IMR-90 (cell line): ENCODE results near the gene NFIA. TPM values are rescaled to one million over a fixed set of nuclear protein-coding genes. Genes with fewer than 3 reads are reported as not detected.

Experiments
- ATAC-seq: fragments of 200-7000 bp; cut with Tn5 transposase; 2 replicates; pipeline ENCODE4 v1.9.1; 2020; ENCODE audit warnings: low read depth, mild to moderate bottlenecking, moderate library complexity
- BruUV-seq: library from RNA; stranded (reverse); fragments of 400-500 nt; replicated peaks from 2 replicates; lab custom pipeline; 2021; lab: Mats Ljungman, UMichigan
- CTCF ChIA-PET: fragments of 300-600 bp; formaldehyde crosslinking; extraction: SDS; loops from one replicate; lab custom pipeline; 2021; ENCODE audit warnings: antibody characterized with exemption; lab: Yijun Ruan, JAX
- POLR2A ChIA-PET: fragments of 300-600 bp; sonication (Branson Sonifier 250); formaldehyde crosslinking; loops from one replicate; lab custom pipeline; 2022; ENCODE audit warnings: antibody characterized with exemption; ENCODE audit not compliant: unreplicated experiment; lab: Charles Lee
- DNase-seq: peaks from one replicate; pipeline ENCODE4 v3.0.0; 2013
- H2AFZ ChIP-seq: replicated peaks from 2 replicates; pipeline ENCODE3; 2013; ENCODE audit warnings: low read length, mild to moderate bottlenecking; ENCODE audit not compliant: poor library complexity
- H2AK5ac ChIP-seq: 2 replicates; pipeline ENCODE4 v1.6.1; 2013; ENCODE audit warnings: low read depth, low read length, inconsistent platforms
- H2AK9ac ChIP-seq: replicated peaks from 2 replicates; pipeline ENCODE3; 2013; ENCODE audit warnings: mild to moderate bottlenecking, low read depth, low read length, moderate library complexity; ENCODE audit not compliant: poor library complexity
- H2BK120ac ChIP-seq: 2 replicates; pipeline ENCODE4 v1.6.1; 2013; ENCODE audit warnings: low read depth, low read length, inconsistent platforms
- H2BK15ac ChIP-seq: 3 replicates; pipeline ENCODE4 v1.6.1; 2013; ENCODE audit warnings: low read depth, low read length, inconsistent platforms
- H2BK20ac ChIP-seq: 2 replicates; pipeline ENCODE4 v1.6.1; 2013; ENCODE audit warnings: low read depth, mild to moderate bottlenecking, inconsistent platforms, low read length, moderate library complexity
- H2BK5ac ChIP-seq: 2 replicates; pipeline ENCODE4 v1.6.1; 2013; ENCODE audit warnings: mild to moderate bottlenecking, low read depth, low read length, inconsistent platforms; ENCODE audit not compliant: poor library complexity, severe bottlenecking
- H3K14ac ChIP-seq: replicated peaks from 2 replicates; pipeline ENCODE4 v1.6.1; 2013; ENCODE audit warnings: low read depth, low read length, inconsistent platforms
- H3K18ac ChIP-seq: 2 replicates; pipeline ENCODE4 v1.6.1; 2013; ENCODE audit warnings: low read depth, low read length, control low read depth
- H3K23ac ChIP-seq: 2 replicates; pipeline ENCODE4 v1.6.1; 2013; ENCODE audit warnings: low read depth, low read length, inconsistent platforms
- H3K27ac ChIP-seq: 2 replicates; pipeline ENCODE4 v1.5.1; 2013; ENCODE audit warnings: mild to moderate bottlenecking, control low read depth, low read length; ENCODE audit not compliant: insufficient read depth
- H3K27me3 ChIP-seq: 2 replicates; pipeline ENCODE4 v1.6.1; 2013; ENCODE audit warnings: low read length; ENCODE audit not compliant: control insufficient read depth, insufficient read depth
- H3K36me3 ChIP-seq: 2 replicates; pipeline ENCODE4 v1.6.1; 2013; ENCODE audit warnings: low read length, mixed read lengths; ENCODE audit not compliant: control insufficient read depth, insufficient read depth
- H3K4ac ChIP-seq: 2 replicates; pipeline ENCODE4 v1.6.1; 2013; ENCODE audit warnings: low read depth, low read length, inconsistent platforms
- H3K4me1 ChIP-seq: 2 replicates; pipeline ENCODE4 v1.6.1; 2013; ENCODE audit warnings: low read length, mixed read lengths; ENCODE audit not compliant: control insufficient read depth, insufficient read depth
- H3K4me2 ChIP-seq: 2 replicates; pipeline ENCODE4 v1.6.1; 2013; ENCODE audit warnings: low read depth, mild to moderate bottlenecking, control low read depth, low read length, moderate library complexity
- H3K4me3 ChIP-seq: 2 replicates; pipeline ENCODE4 v1.5.1; 2013; ENCODE audit warnings: low read depth, mild to moderate bottlenecking, control low read depth, low read length, moderate library complexity; ENCODE audit not compliant: insufficient read depth
- H3K56ac ChIP-seq: 2 replicates; pipeline ENCODE4 v1.6.1; 2013; ENCODE audit warnings: low read length, inconsistent platforms; ENCODE audit not compliant: insufficient read depth; ENCODE audit errors: extremely low read depth
- H3K79me1 ChIP-seq, 2 experiments: 2 replicates each; pipeline ENCODE4 v1.6.1; 2013; ENCODE audit warnings: low read length in 2 of 2, inconsistent platforms in 1 of 2, low read depth in 1 of 2
- H3K9ac ChIP-seq: 2 replicates; pipeline ENCODE4 v1.6.1; 2013; ENCODE audit warnings: low read depth, low read length, control low read depth
- H3K9me1 ChIP-seq: 2 replicates; pipeline ENCODE4 v1.6.1; 2013; ENCODE audit warnings: low read length, inconsistent platforms; ENCODE audit not compliant: insufficient read depth
- H3K9me3 ChIP-seq: 2 replicates; pipeline ENCODE4 v1.6.1; 2013; ENCODE audit warnings: low read length; ENCODE audit not compliant: control insufficient read depth, insufficient read depth
- H4K20me1 ChIP-seq: 2 replicates; pipeline ENCODE4 v1.6.1; 2013; ENCODE audit warnings: low read length, inconsistent platforms; ENCODE audit not compliant: insufficient read depth
- H4K5ac ChIP-seq: 2 replicates; pipeline ENCODE4 v1.6.1; 2013; ENCODE audit warnings: mild to moderate bottlenecking, low read depth, low read length, control low read depth
- H4K8ac ChIP-seq, 2 experiments: 2 replicates each; pipeline ENCODE4 v1.6.1; 2013; ENCODE audit warnings: low read depth in 2 of 2, low read length in 2 of 2, control low read depth in 1 of 2, inconsistent platforms in 1 of 2
- H4K91ac ChIP-seq: 2 replicates; pipeline ENCODE4 v1.6.1; 2013; ENCODE audit warnings: low read depth, low read length, inconsistent platforms; ENCODE audit not compliant: insufficient read depth
- BHLHE40 ChIP-seq: fragments of 150-350 bp; IDR thresholded peaks from 2 replicates; pipeline ENCODE4 v1.6.1; 2016; ENCODE audit warnings: mild to moderate bottlenecking, low read depth, low read length
- CEBPB ChIP-seq: IDR thresholded peaks from 2 replicates; pipeline ENCODE4 v1.6.1; 2012; ENCODE audit warnings: low read depth, low read length, improper control_type of control experiment
- CHD1 ChIP-seq: IDR thresholded peaks from 2 replicates; pipeline ENCODE4 v1.6.1; 2012; ENCODE audit warnings: low read depth, low read length, improper control_type of control experiment
- FOS ChIP-seq: fragments of 150-350 bp; IDR thresholded peaks from 2 replicates; pipeline ENCODE4 v1.6.1; 2016; ENCODE audit warnings: low read depth, low read length
- MAFK ChIP-seq: IDR thresholded peaks from 2 replicates; pipeline ENCODE4 v1.6.1; 2012; ENCODE audit warnings: low read depth, low read length, improper control_type of control experiment
- MXI1 ChIP-seq: IDR thresholded peaks from 2 replicates; pipeline ENCODE4 v1.6.1; 2012; ENCODE audit warnings: low read depth, mild to moderate bottlenecking, low read length, moderate library complexity, borderline replicate concordance
- NFE2L2 ChIP-seq: fragments of 150-350 bp; IDR thresholded peaks from 2 replicates; pipeline ENCODE4 v1.6.1; 2016; ENCODE audit warnings: low read depth, mild to moderate bottlenecking, low read length
- POLR2A ChIP-seq: IDR thresholded peaks from 2 replicates; pipeline ENCODE4 v1.6.1; 2012; ENCODE audit warnings: mild to moderate bottlenecking, low read depth, low read length
- RAD21 ChIP-seq: IDR thresholded peaks from 2 replicates; pipeline ENCODE4 v1.6.1; 2012; ENCODE audit warnings: low read length, improper control_type of control experiment
- RCOR1 ChIP-seq: IDR thresholded peaks from 2 replicates; pipeline ENCODE4 v1.6.1; 2012; ENCODE audit warnings: mild to moderate bottlenecking, low read length, improper control_type of control experiment; ENCODE audit not compliant: insufficient replicate concordance
- RFX5 ChIP-seq: IDR thresholded peaks from 2 replicates; pipeline ENCODE4 v1.8.0; 2012; ENCODE audit warnings: low read depth, mild to moderate bottlenecking, low read length, moderate library complexity
- SMC3 ChIP-seq: fragments of 150-350 bp; IDR thresholded peaks from 2 replicates; pipeline ENCODE4 v1.6.1; 2016; ENCODE audit warnings: low read depth, mild to moderate bottlenecking, antibody characterized with exemption, low read length, moderate library complexity
- WGBS, 2 experiments: methylation state at CpG; one replicate each; pipeline versions ENCODE4 v1.1.5 to v1.1.7; 2013; ENCODE audit warnings: missing lambda C conversion rate in 2 of 2; ENCODE audit not compliant: insufficient read length in 1 of 2; ENCODE audit errors: extremely low coverage in 2 of 2; 5-methylcytosine and 5-hydroxymethylcytosine counted together
- dilution Hi-C: fragments of 300-500 bp; cut with HindIII; formaldehyde crosslinking; loops from one replicate; pipeline ENCODE4 v1.14.3; 2018; ENCODE audit warnings: low sequenced_read_pairs; ENCODE audit not compliant: unreplicated experiment
- in situ Hi-C: fragments of 300-500 bp; cut with MboI; formaldehyde crosslinking; loops from 3 replicates; pipeline ENCODE4 v1.14.3; 2019; ENCODE audit warnings: low sequenced_read_pairs, inconsistent platforms, mixed read lengths
- intact Hi-C: fragments of 100-400 bp; cut with micrococcal nuclease; formaldehyde crosslinking; loops from 2 replicates; pipeline ENCODE4 v1.10.0; 2022
- polyA plus RNA-seq, 3 experiments: library from polyadenylated mRNA; depleted of rRNA; stranded (reverse); fragments of >200 nt; gene quantifications; 2 replicates each; pipeline ENCODE4 v1.2.3, GENCODE V29; 2012; ENCODE audit warnings: low replicate concordance in 1 of 3
- total RNA-seq: library from RNA; depleted of rRNA; stranded (reverse); fragments of >200 nt; gene quantifications from 2 replicates; pipeline ENCODE4 v1.2.3, GENCODE V29; 2012
- TF ChIP-seq, protein P1 (sequence below): fragments of 150-350 bp; IDR thresholded peaks from 2 replicates; pipeline ENCODE4 v1.6.1; 2017; ENCODE audit warnings: mild to moderate bottlenecking, antibody characterized with exemption, low read length, low read depth
- TF ChIP-seq, protein P2 (sequence below): conservative IDR thresholded peaks from 2 replicates; pipeline ENCODE4 v1.5.1; 2012; ENCODE audit warnings: mild to moderate bottlenecking, low read depth, low read length, improper control_type of control experiment
- TF ChIP-seq, protein P3 (sequence below): fragments of 150-350 bp; IDR thresholded peaks from 2 replicates; pipeline ENCODE4 v1.6.1; 2016; ENCODE audit warnings: low read depth, mild to moderate bottlenecking, low read length, moderate library complexity, borderline replicate concordance

Gene NFIA
- total and polyA plus RNA-seq, 2 of the 4 experiments (the other 2 are of a cell fraction), result 1.6 to 2.2 TPM

DNA sequence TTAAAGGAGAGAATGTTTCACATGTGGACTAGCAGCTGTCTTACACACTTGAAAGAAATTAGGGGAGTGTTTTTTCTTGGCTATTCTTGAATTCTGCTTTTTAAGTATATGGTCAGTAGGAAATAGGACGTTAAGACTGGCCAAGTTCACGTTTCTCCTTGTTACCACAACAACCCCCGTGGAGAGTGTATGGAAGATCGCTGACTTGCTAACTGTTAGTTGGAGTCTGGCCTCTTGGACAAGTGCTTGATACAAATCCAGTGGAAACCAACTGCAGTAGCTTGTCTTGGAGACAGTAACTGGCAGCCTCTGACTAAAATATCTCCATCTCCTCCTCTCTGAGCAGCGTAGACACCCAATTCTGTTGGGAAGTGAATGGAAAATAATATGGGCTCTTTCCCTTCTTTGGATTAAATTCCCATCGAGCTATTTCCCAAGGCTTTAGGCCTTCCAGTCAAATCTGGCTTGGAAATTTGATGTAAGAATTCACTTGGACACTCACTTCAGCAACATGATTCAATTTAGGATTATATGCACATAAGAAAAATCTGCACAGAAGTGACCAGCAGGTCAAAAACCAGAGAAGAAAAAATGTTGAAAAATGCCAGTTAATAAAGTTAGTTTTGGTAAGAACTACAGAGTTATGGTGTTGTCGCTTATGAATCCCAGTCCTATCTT, 3.6 kb upstream of the NFIA start:
- Histone ChIP-seq H3K4ac (no peak overlapping the region), H4K20me1 (no peaks in the 10 kb centered on the region), H3K4me2 (peak overlapping the region; percentile 7), H3K9me1 (no peaks in the 10 kb centered on the region), H2AK9ac (no peak overlapping the region), H3K4me1 (no peaks in the 10 kb centered on the region), H3K18ac (no peak overlapping the region), H4K5ac (no peak overlapping the region), H4K8ac (peak overlapping the region; percentile 1 to 4; a peak in 2 of 4 replicates), H2BK20ac (no peak overlapping the region), H3K9me3 (no peaks in the 10 kb centered on the region), H2BK5ac (no peak overlapping the region), H3K56ac (no peak overlapping the region), H3K9ac (no peak overlapping the region), H3K14ac (no peak overlapping the region), H3K36me3 (no peaks in the 10 kb centered on the region), H3K79me1 (no peaks in the 10 kb centered on the region), H2BK120ac (no peak overlapping the region), H3K23ac (no peak overlapping the region), H3K4me3 (no peak overlapping the region), H2AFZ (peak overlapping the region; percentile 69), H4K91ac (no peak overlapping the region), H2AK5ac (no peak overlapping the region), H2BK15ac (no peak overlapping the region), H3K27me3 (no peaks in the 10 kb centered on the region), H3K27ac (no peak overlapping the region)
- ATAC-seq (no peak), DNase-seq (no peak)
- TF ChIP-seq RCOR1, result no peak
- TF ChIP-seq MXI1, result no peak
- TF ChIP-seq, protein P1, sequence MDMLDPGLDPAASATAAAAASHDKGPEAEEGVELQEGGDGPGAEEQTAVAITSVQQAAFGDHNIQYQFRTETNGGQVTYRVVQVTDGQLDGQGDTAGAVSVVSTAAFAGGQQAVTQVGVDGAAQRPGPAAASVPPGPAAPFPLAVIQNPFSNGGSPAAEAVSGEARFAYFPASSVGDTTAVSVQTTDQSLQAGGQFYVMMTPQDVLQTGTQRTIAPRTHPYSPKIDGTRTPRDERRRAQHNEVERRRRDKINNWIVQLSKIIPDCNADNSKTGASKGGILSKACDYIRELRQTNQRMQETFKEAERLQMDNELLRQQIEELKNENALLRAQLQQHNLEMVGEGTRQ, result no peak
- no peak for TF ChIP-seq MAFK
- no peak for TF ChIP-seq POLR2A
- TF ChIP-seq SMC3, result no peak
- no peak for TF ChIP-seq BHLHE40
- TF ChIP-seq CEBPB, result no peak
- TF ChIP-seq, protein P2, sequence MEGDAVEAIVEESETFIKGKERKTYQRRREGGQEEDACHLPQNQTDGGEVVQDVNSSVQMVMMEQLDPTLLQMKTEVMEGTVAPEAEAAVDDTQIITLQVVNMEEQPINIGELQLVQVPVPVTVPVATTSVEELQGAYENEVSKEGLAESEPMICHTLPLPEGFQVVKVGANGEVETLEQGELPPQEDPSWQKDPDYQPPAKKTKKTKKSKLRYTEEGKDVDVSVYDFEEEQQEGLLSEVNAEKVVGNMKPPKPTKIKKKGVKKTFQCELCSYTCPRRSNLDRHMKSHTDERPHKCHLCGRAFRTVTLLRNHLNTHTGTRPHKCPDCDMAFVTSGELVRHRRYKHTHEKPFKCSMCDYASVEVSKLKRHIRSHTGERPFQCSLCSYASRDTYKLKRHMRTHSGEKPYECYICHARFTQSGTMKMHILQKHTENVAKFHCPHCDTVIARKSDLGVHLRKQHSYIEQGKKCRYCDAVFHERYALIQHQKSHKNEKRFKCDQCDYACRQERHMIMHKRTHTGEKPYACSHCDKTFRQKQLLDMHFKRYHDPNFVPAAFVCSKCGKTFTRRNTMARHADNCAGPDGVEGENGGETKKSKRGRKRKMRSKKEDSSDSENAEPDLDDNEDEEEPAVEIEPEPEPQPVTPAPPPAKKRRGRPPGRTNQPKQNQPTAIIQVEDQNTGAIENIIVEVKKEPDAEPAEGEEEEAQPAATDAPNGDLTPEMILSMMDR, result no peak
- TF ChIP-seq NFE2L2, result no peak
- no peak for TF ChIP-seq CHD1
- TF ChIP-seq RFX5, result no peak
- no peak for TF ChIP-seq FOS
- TF ChIP-seq, protein P3, sequence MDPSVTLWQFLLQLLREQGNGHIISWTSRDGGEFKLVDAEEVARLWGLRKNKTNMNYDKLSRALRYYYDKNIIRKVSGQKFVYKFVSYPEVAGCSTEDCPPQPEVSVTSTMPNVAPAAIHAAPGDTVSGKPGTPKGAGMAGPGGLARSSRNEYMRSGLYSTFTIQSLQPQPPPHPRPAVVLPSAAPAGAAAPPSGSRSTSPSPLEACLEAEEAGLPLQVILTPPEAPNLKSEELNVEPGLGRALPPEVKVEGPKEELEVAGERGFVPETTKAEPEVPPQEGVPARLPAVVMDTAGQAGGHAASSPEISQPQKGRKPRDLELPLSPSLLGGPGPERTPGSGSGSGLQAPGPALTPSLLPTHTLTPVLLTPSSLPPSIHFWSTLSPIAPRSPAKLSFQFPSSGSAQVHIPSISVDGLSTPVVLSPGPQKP, result no peak
- TF ChIP-seq RAD21, result no peak
- ChIA-PET POLR2A (no interaction called here), CTCF (interaction anchor here (0.6 to 1.4 kb wide), 3 partner anchors 29 to 956 kb away, joined by 4 to 6 read pairs (median 5); no protein-coding TSS in a partner anchor)
- dilution Hi-C loops, result no loop called here
- no TSS peak for BruUV-seq
- intact Hi-C loops, result loop anchor here (1.0 to 10.0 kb wide), 3 partner anchors 20 to 666 kb away; partner anchors contain the start of gene PATJ
- in situ Hi-C loops, result no loop called here
- WGBS, 2 experiments, result no CpG with 5 or more reads among the region's 7 CpGs
